Jurkat, Clone E6-1 (cell line): Measurements from ENCODE around the gene SRCIN1.

Experiments used
- DNase-seq: peaks from one replicate; pipeline ENCODE4 v3.0.0-alpha.2; 2011; ENCODE audit warnings: low read depth, low spot score
- H3K4me3 ChIP-seq: 2 replicates; pipeline ENCODE4 v1.5.1; 2011; ENCODE audit warnings: mild to moderate bottlenecking, low read length, control low read depth, moderate library complexity

The SRCIN1 gene

DNA sequence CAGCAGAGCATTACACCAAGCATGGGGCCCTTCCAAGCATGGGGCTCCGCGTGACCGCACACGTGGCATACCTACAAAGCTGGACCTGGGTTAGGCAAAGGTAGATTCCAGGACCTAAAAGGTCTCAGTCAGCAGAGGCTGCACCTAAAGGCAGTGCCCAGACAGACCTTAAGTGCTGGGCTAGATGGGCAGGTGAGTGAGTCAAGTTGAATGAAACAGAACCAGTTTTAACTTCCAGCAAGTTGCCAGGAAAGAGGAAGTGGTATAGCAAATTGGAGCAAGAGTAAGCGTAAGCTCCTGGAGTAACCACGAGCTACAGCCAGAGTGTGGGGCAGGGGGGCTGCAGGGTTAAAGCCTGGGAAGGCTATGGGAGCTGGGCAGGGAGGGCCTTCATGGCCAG lies 49.5 kb downstream of the SRCIN1 start:
- no peak overlapping the region for H3K4me3 ChIP-seq
- no peak for DNase-seq

- no peak for DNase-seq
- H3K4me3 ChIP-seq: no peak overlapping the region
Measured at GRCh38 chr17:38554430-38555350, 51.1 kb downstream of the SRCIN1 start.

GRCh38 chr17:38552343-38552742 lies 53.4 kb downstream of the SRCIN1 start:
- DNase-seq: no peak
- H3K4me3 ChIP-seq: no peak overlapping the region

DNA sequence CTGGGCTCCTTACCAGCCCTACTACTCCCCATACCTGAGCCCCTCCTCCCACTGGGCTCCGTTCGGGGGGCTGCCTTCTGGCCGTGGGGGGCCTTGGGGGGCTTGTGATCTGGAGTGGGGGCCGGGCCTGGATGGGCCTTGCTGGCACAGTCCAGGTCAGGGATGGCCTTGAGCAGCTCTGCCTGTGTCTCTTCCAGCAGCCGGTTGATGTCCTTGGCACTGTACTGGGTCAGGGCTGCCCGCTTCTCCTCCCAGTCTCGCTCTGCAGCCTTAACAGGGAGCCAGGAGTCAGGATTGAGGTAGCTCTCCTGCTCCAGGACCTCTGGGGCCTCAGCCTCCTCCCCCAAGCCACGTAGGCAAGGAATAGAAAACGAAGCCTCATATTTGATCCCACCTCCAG lies 54.6 kb downstream of the SRCIN1 start:
- no peak for DNase-seq
- no peak overlapping the region for H3K4me3 ChIP-seq

DNA sequence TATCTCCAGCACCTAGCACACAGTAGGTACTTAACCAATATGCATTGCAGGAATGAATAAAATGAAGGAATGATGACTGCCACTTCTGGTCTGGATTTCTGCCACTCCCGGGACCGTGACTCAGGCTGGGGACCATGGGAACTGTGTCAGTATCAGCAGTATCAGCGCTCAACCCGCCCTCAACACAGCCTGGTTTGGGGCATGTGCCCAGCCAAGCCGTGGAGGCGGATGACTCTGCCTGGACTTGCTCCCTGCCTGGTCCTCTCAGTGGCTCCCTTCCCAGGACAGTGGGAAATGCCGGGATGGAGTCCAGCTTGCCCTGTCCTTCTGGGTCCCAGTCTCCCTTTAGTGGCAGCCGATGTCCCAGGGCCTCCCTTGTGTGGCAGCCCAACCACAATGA lies 55.1 kb downstream of the SRCIN1 start:
- no peak overlapping the region for H3K4me3 ChIP-seq
- no peak for DNase-seq

DNA sequence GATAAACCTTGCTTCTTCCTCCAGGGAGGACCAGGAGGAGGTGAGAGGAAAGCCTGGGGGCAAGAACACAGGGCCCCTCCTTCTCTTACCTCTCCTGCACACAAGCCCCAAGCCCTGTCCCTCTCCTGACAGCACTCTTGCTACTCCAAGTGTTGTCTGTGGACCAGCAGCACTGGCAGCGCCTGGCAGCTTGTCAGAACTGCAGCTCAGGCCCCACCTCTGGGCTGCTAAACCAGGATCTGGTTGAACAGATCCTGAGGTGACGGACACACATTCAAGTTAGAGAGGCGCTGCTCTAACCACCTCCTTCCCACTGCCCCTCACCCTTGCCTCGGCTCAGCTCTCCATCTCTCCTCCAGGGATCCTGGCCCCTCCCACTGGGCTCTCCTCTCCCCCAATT lies 56.5 kb downstream of the SRCIN1 start:
- no peak overlapping the region for H3K4me3 ChIP-seq
- DNase-seq: no peak

DNA sequence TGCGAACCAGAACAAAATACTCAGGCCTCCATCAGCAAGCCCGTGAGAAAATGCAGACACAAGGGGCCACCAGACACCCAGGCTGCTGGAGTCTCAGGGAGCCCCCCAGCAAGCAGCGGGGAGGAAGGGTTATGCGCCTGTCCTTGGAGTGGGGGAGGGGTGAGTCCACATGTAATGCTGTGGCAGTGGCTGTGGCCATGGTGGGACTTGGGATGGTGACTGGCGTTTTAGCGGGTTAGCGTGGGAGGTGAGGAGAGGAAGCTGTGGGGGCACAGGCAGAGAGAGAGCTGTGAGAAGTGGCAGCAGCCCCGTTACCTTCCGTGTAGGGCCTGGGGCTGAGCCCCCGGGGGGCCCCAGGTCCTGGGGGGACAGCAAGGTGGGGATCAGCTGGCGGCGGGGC lies 58.3 kb downstream of the SRCIN1 start:
- DNase-seq: no peak
- H3K4me3 ChIP-seq: no peak overlapping the region

DNA sequence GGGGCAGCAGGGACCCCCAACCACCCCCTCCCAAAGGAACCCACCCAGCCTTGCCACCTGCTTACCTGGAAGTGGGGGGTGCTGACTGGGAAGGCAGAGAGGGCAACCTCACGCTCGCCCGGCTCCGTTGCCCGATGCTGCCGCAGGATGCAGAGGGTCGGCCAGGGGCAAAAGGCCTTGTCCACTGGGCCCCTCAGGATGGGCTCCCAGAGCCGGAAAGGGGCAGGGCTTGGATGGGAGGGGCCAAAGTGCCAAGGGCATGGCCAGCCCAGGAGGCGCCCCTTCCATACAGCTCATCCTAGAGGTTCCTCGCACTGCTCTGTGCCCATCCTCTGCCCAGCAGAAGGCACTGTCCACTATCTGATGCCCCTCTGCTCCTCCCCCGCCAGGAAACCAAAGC lies 59.4 kb downstream of the SRCIN1 start:
- no peak overlapping the region for H3K4me3 ChIP-seq
- DNase-seq: no peak

- no peak overlapping the region for H3K4me3 ChIP-seq
- no peak for DNase-seq
Measured at GRCh38 chr17:38545531-38546225, 60.1 kb downstream of the SRCIN1 start.

DNA sequence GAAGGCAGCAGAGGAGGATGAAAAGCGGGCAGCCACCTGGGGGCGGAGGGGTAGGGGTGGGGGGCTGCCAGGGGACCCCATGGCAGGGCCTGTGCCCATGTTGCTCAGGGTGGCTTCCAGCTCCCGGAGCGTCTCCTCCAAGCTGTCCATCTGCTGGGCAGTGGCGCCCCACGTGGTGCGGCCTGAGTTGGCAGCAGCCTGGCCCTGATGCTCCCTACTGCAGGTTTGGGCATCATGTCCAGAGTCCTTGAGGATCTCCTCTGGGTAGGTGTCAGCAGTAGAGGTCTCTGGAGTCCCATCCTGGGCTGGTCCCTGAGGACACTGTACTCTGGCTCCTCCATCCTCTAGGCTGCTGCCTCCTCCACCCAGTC lies 60.9 kb downstream of the SRCIN1 start:
- DNase-seq: no peak
- H3K4me3 ChIP-seq: no peak overlapping the region

- H3K4me3 ChIP-seq: no peak overlapping the region
Measured at GRCh38 chr17:38544175-38544838, 61.4 kb downstream of the SRCIN1 start.

DNA sequence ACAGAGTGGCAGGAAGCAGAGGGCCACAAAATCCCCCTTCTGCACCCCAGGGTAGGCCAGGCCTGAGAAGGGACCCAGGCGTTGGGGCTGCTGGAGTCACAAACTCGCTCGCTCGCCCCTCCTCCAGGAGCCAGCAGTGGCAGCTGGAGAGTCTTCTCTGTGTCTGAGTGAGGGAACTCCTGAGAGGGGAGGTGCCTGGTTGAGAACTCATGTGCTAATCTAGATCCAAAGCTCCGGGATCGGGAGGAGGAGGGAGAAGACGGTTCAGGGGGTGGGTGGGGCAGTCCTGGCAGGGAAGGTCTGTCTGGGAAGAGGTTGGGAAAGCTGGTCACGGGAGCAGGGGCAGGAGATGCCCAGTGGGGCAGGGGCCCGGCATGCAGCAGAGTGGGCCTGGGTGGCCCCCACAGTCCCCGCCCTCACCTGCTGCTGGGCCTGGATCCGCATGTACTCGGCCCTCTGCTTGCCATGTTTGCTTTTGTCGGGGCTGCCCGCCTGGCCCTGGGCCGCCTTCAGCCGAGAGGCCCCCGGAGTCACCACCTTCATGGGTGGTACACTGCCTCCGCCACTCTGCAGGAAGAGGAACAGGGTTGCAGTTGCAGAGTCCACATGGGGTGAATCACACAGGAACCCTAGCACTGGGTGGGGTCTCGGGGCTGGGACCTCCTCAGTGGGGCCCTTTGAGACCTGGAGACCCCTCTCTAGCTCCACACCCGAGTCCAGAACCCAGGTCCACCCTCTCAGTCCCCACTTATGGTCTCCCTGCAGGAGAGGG lies 62.2 kb downstream of the SRCIN1 start:
- no peak for DNase-seq
- H3K4me3 ChIP-seq: no peak overlapping the region

More at GRCh38 chr17:38544175-38544838, 61.4 kb downstream of the SRCIN1 start:
- DNase-seq: no peak

GRCh38 chr17:38542286-38542685 lies 63.5 kb downstream of the SRCIN1 start:
- DNase-seq: no peak
- H3K4me3 ChIP-seq: no peak overlapping the region

DNA sequence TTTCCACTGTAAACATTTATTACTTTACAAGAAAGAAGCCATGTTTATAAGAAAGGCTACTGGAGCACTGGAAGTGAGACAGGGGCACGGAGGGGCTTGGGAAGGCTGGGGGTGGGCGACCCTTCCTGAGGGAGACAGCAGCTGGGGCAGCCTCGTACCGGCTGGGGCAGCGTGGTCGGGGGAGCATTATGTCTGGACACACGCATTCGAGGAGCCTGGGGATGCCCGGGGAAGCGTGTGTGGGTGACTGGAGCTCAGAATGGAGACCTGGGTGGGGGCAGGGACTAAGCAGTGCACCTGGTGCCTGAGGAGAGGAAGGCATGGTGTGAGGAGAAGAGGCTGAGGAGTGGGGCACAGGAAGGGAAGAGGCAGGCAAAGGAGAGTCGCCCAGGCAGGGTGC lies 64.5 kb downstream of the SRCIN1 start:
- no peak for DNase-seq
- H3K4me3 ChIP-seq: no peak overlapping the region

DNA sequence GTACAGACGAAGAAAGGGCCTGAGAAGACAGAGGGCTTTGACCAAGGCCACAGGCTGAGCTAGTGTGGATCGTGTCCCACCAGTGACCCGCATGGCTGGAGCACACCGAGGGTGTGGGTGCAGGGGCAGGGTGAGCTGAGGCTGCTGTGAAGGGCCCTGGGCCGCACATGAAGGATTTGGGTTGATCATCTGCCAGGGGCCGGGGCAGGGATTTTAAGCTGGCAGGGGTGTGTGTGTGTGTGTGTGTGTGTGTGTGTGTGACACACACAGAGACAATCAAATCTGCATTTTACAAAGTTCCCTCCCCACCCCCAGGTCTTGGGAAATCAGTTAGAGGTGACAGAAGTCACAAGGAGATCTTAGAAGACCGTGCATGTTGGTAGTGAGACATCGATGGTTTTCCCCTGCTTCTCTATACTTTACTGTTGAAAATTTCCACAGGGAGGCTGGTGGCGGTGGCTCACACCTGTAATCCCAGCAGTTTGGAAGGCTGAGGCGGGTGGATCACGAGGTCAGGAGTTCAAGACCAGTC lies 65.2 kb downstream of the SRCIN1 start:
- H3K4me3 ChIP-seq: no peak overlapping the region

DNA sequence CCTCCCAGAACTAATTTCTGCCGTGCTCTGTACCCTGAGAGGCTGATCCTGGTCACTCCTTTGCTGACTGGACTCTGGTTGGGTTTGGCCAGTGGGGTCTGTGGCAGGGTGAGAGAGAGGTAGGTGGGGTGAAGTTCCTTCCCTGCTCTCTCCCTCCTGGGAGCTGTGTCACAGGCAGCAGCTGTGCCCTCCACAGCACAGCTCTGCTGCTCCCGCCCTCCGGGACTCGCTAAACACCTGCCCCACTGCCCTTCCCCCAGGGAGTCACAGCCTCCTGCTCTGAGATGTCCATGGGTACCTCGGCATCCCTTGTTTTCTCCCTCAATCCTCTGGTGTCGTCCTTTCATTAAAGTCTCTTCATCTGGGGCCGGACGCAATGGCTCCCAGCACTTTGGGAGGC lies 66.4 kb downstream of the SRCIN1 start:
- no peak for DNase-seq
- H3K4me3 ChIP-seq: no peak overlapping the region

More for the DNA sequence above, 65.2 kb downstream of the SRCIN1 start:
- no peak for DNase-seq

DNA sequence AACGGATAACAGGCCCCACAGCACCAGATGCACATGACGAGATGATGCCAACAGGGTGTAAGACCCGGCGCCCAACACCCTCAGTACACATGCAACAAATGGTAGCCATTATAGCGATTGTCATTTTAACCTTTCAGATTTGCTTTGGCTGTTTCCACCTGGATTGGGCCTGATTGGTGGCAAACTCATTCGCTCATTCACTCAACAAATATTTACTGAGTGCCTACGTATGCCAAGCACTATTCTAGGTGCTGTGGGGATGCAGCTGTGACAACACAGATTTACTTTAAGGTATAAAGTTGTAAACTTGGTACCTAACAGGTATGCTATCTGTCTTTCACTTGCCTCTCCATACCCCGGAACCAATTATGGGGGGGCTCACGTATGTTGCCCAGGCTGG lies 66.8 kb downstream of the SRCIN1 start:
- DNase-seq: no peak
- H3K4me3 ChIP-seq: no peak overlapping the region

DNA sequence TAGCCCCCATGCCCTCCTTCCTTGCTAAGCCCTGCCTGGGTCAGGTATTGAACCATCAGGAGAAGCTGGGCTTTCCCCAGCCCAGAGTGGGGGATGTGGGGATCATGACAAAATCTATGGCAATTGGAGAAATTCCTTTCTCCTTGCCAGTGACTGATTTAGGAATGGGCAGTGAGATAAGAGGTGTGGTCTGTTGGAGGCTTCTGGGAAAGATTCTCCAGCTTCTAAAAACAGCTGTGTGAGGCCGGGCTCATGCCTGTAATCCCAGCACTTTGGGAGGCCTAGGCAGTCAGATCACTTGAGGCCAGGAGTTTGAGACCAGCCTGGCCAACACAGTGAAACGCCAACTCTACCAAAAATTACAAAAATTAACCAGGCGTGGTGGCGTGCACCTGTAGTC lies 69.1 kb downstream of the SRCIN1 start:
- no peak overlapping the region for H3K4me3 ChIP-seq
- DNase-seq: no peak

- no peak for DNase-seq
- no peak overlapping the region for H3K4me3 ChIP-seq
Measured at GRCh38 chr17:38535886-38536285, 69.9 kb downstream of the SRCIN1 start.
